GM12878 (cell line): ENCODE measurements around the gene PEX11B. TPM values are rescaled to one million over a fixed set of nuclear protein-coding genes. Genes with fewer than 3 reads are reported as not detected.

Experiments used
- ATF2 ChIP-seq: IDR thresholded peaks from 2 replicates; pipeline ENCODE4 v1.6.1; 2012; ENCODE audit warnings: low read length, inconsistent platforms
- BCL11A ChIP-seq: IDR thresholded peaks from 2 replicates; pipeline ENCODE4 v1.6.1; 2011; ENCODE audit warnings: low read depth, low read length
- CHD4 ChIP-seq: fragments of 200-600 bp; sonication (generic); IDR thresholded peaks from 2 replicates; pipeline ENCODE4 v1.6.1; 2016; ENCODE audit warnings: mild to moderate bottlenecking
- CUX1 ChIP-seq: IDR thresholded peaks from 2 replicates; pipeline ENCODE4 v1.6.1; 2012; ENCODE audit warnings: improper control_type of control experiment, low read depth, low read length; ENCODE audit not compliant: insufficient replicate concordance
- EP300 ChIP-seq, 2 experiments: fragments of 150-350 bp in 1 of 2; IDR thresholded peaks; 2 replicates each; pipeline ENCODE4 v1.6.1; 2011 to 2012; ENCODE audit warnings: low read depth in 2 of 2, low read length in 2 of 2, borderline replicate concordance in 1 of 2, improper control_type of control experiment in 1 of 2, inconsistent platforms in 1 of 2; ENCODE audit not compliant: control insufficient read depth in 1 of 2
- GATAD2B ChIP-seq: fragments of 450-650 bp; conservative IDR thresholded peaks from 2 replicates; pipeline ENCODE4 v1.6.1; 2017; ENCODE audit warnings: low read depth, mild to moderate bottlenecking, moderate library complexity
- NR2C1 ChIP-seq: fragments of 450-650 bp; IDR thresholded peaks from 2 replicates; pipeline ENCODE4 v1.6.1; 2017; ENCODE audit warnings: antibody characterized with exemption, mild to moderate bottlenecking, moderate library complexity
- NR2C2 ChIP-seq: IDR thresholded peaks from 2 replicates; pipeline ENCODE4 v1.6.1; 2011; ENCODE audit warnings: borderline replicate concordance, low read depth; ENCODE audit not compliant: control insufficient read depth, insufficient read length
- POLR2A ChIP-seq: IDR thresholded peaks from 2 replicates; pipeline ENCODE4 v1.6.1; 2011; ENCODE audit warnings: low read depth, mild to moderate bottlenecking, low read length
- SIN3A ChIP-seq: IDR thresholded peaks from 2 replicates; pipeline ENCODE4 v1.6.1; 2012; ENCODE audit warnings: low read depth, low read length, improper control_type of control experiment
- ZBED1 ChIP-seq: IDR thresholded peaks from 2 replicates; pipeline ENCODE4 v1.6.1; 2016; ENCODE audit warnings: borderline replicate concordance
- ZNF24 ChIP-seq: fragments of 450-650 bp; IDR thresholded peaks from 2 replicates; pipeline ENCODE4 v1.6.1; 2017; ENCODE audit warnings: antibody characterized with exemption, mild to moderate bottlenecking
- ZNF274 ChIP-seq: IDR thresholded peaks from one replicate; pipeline ENCODE4 v1.8.0; 2011; ENCODE audit not compliant: insufficient read length, insufficient read depth
- polyA plus RNA-seq, 11 experiments: library from polyadenylated mRNA; depleted of rRNA in 4 of 11; unstranded in 6 of 11; stranded (reverse) in 5 of 11; fragments of >200 nt; fragmentation: Nextera tagmentation in 4 of 11; fragmentation: Illumina TruSeq in 1 of 11; extraction: Ambion mirVana in 4 of 11; extraction: Trizol in 1 of 11; gene quantifications; 1 replicate in 1 of 11; 2 replicates in 10 of 11; pipeline versions ENCODE4 v1.2.1 to v1.2.3, GENCODE V29; 2011 to 2016; ENCODE audit warnings: inconsistent platforms in 2 of 11, missing spikeins in 2 of 11, low read depth in 1 of 11
- total RNA-seq, 4 experiments: library from RNA; depleted of rRNA in 3 of 4; stranded (reverse); fragments of >200 nt in 3 of 4; fragmentation: Illumina TruSeq in 1 of 4; extraction: Trizol in 1 of 4; gene quantifications; 2 replicates each; pipeline versions ENCODE4 v1.2.1 to v1.2.3, GENCODE V29; 2013 to 2021

Gene PEX11B
- total and polyA plus RNA-seq, 10 of the 15 experiments (the other 5 are each of a cell fraction or from before 2014, with no cell fraction given) = 24.9 to 129 (median 40.7) TPM

GRCh38 chr1:145874646-145875045 lies 43.9 kb downstream of the PEX11B start (continued):
- TF ChIP-seq CUX1 (no peak), BCL11A (no peak), NR2C1 (no peak), SIN3A (no peak), ZNF24 (no peak), GATAD2B (no peak), POLR2A (no peak), ATF2 (no peak), EP300 (IDR thresholded peaks at IDR 0.05; ENCODE audit: borderline replicate concordance in 1 of 2, control insufficient read depth in 1 of 2, low read depth in 2 of 2, low read length in 2 of 2) (no peak), CHD4 (no peak), ZNF274 (no peak), NR2C2 (no peak), ZBED1 (no peak)
